SK-N-SH (cell line): ENCODE results near the gene RNF150. TPM values are rescaled to one million over a fixed set of nuclear protein-coding genes. Genes with fewer than 3 reads are reported as not detected.
A peak's percentile ranks its signal among the peaks of the same experiment; 100 is the strongest.

Experiments
- CTCF ChIA-PET: fragments of 300-600, 350-600 bp; formaldehyde crosslinking; extraction: SDS; loops from one replicate; lab custom pipeline; 2021; lab: Yijun Ruan, JAX
- POLR2A ChIA-PET: fragments of 350-600 bp; sonication (Branson Sonifier 250); formaldehyde crosslinking; extraction: SDS; loops from one replicate; lab custom pipeline; 2020; ENCODE audit warnings: antibody characterized with exemption, inconsistent platforms; lab: Yijun Ruan, JAX
- DNase-seq: peaks from one replicate; pipeline ENCODE4 v3.0.0; 2012
- H2AFZ ChIP-seq: fragments of 200-600 bp; sonication (generic); 2 replicates; pipeline ENCODE4 v1.8.1; 2016; ENCODE audit warnings: antibody characterized with exemption, mild to moderate bottlenecking, low read depth
- H3F3A ChIP-seq: fragments of 200-600 bp; sonication (generic); replicated peaks from 2 replicates; pipeline ENCODE3; 2016; ENCODE audit warnings: antibody characterized with exemption, mild to moderate bottlenecking; ENCODE audit not compliant: insufficient read depth
- H3K27ac ChIP-seq, 2 experiments: fragments of 200-500 bp in 1 of 2; fragments of 200-600 bp in 1 of 2; sonication (Bioruptor generic) in 1 of 2; sonication (generic), shearing (Covaris generic) in 1 of 2; 2 replicates each; pipeline versions ENCODE4 v1.5.1 to v1.6.1; 2014 to 2016; ENCODE audit warnings: low read depth in 2 of 2, inconsistent platforms in 1 of 2, low read length in 1 of 2, mild to moderate bottlenecking in 1 of 2, mixed read lengths in 1 of 2
- H3K27me3 ChIP-seq: fragments of 200-600 bp; sonication (generic), shearing (Covaris generic); 2 replicates; pipeline ENCODE4 v1.6.1; 2016; ENCODE audit warnings: mixed run types; ENCODE audit not compliant: insufficient read depth
- H3K36me3 ChIP-seq, 2 experiments: fragments of 200-500 bp in 1 of 2; fragments of 200-600 bp in 1 of 2; sonication (Bioruptor generic) in 1 of 2; sonication (generic) in 1 of 2; replicated peaks in 1 of 2; 2 replicates each; pipeline versions ENCODE3 to v1.5.1; 2014 to 2016; ENCODE audit warnings: low read length in 1 of 2, mild to moderate bottlenecking in 1 of 2; ENCODE audit not compliant: insufficient read depth in 2 of 2, control insufficient read depth in 1 of 2
- H3K4me1 ChIP-seq, 2 experiments: fragments of 200-500 bp in 1 of 2; fragments of 200-600 bp in 1 of 2; sonication (Bioruptor generic) in 1 of 2; sonication (generic), shearing (Covaris generic) in 1 of 2; 2 replicates each; pipeline versions ENCODE4 v1.5.1 to v1.6.1; 2014 to 2016; ENCODE audit warnings: low read depth in 1 of 2, low read length in 1 of 2, mixed run types in 1 of 2; ENCODE audit not compliant: insufficient read depth in 2 of 2, control insufficient read depth in 1 of 2
- H3K4me2 ChIP-seq: fragments of 200-600 bp; sonication (generic), shearing (Covaris generic); 2 replicates; pipeline ENCODE4 v1.6.1; 2017; ENCODE audit warnings: mixed run types
- H3K4me3 ChIP-seq, 2 experiments: fragments of 200-500 bp in 1 of 2; fragments of 200-600 bp in 1 of 2; sonication (Bioruptor generic) in 1 of 2; sonication (generic), shearing (Covaris generic) in 1 of 2; 2 replicates each; pipeline versions ENCODE4 v1.5.1 to v1.8.1; 2014 to 2016; ENCODE audit warnings: low read depth in 2 of 2, inconsistent platforms in 1 of 2, low read length in 1 of 2, mild to moderate bottlenecking in 1 of 2, mixed read lengths in 1 of 2, moderate library complexity in 1 of 2
- H3K79me2 ChIP-seq: fragments of 200-600 bp; sonication (generic); 2 replicates; pipeline ENCODE4 v1.8.1; 2017; ENCODE audit warnings: mild to moderate bottlenecking; ENCODE audit not compliant: insufficient read depth
- H3K9ac ChIP-seq: fragments of 200-600 bp; sonication (generic); 2 replicates; pipeline ENCODE4 v1.6.1; 2017; ENCODE audit warnings: mixed run types
- H3K9me2 ChIP-seq: fragments of 200-600 bp; sonication (generic); 2 replicates; pipeline ENCODE4 v1.6.1; 2017; ENCODE audit warnings: mixed run types
- H3K9me3 ChIP-seq: fragments of 200-600 bp; sonication (generic); 2 replicates; pipeline ENCODE4 v1.6.1; 2017; ENCODE audit warnings: mixed run types, mild to moderate bottlenecking, moderate library complexity
- H4K20me1 ChIP-seq: fragments of 200-600 bp; sonication (generic); 2 replicates; pipeline ENCODE4 v1.6.1; 2017; ENCODE audit warnings: mild to moderate bottlenecking, mixed run types; ENCODE audit not compliant: insufficient read depth
- CHD2 ChIP-seq: fragments of 150-350 bp; IDR thresholded peaks from 2 replicates; pipeline ENCODE4 v1.6.1; 2018; ENCODE audit warnings: low read length; ENCODE audit not compliant: partially characterized antibody
- CTCF ChIP-seq: fragments of 200-600 bp; sonication (generic); IDR thresholded peaks from 2 replicates; pipeline ENCODE4 v1.6.1; 2017; ENCODE audit warnings: antibody characterized with exemption, mild to moderate bottlenecking, moderate library complexity
- EZH2phosphoT487 ChIP-seq: fragments of 200-600 bp; sonication (generic); IDR thresholded peaks from 2 replicates; pipeline ENCODE4 v1.6.1; 2017; ENCODE audit warnings: low read depth, mixed run types, mild to moderate bottlenecking, antibody characterized with exemption, moderate library complexity, borderline replicate concordance
- FOSL2 ChIP-seq: IDR thresholded peaks from 2 replicates; pipeline ENCODE4 v1.4.0; 2012; ENCODE audit warnings: low read depth, mild to moderate bottlenecking, moderate library complexity, borderline replicate concordance
- FOXJ3 ChIP-seq: sonication (generic); formaldehyde crosslinking; IDR thresholded peaks from 2 replicates; pipeline ENCODE4 v1.5.1; 2020; ENCODE audit warnings: mild to moderate bottlenecking, missing genetic modification reagents
- GATA2 ChIP-seq: sonication (generic); formaldehyde crosslinking; IDR thresholded peaks from 2 replicates; pipeline ENCODE4 v1.5.0; 2020; ENCODE audit warnings: mild to moderate bottlenecking, missing genetic modification reagents
- IRF3 ChIP-seq: fragments of 150-350 bp; IDR thresholded peaks from 2 replicates; pipeline ENCODE4 v1.6.1; 2016; ENCODE audit warnings: mild to moderate bottlenecking, low read depth, low read length
- JUND ChIP-seq: IDR thresholded peaks from 2 replicates; pipeline ENCODE4 v1.4.0; 2012
- MAX ChIP-seq: IDR thresholded peaks from 2 replicates; pipeline ENCODE4 v1.4.0; 2012; ENCODE audit warnings: low read depth
- MEF2A ChIP-seq: IDR thresholded peaks from 2 replicates; pipeline ENCODE4 v1.4.0; 2012; ENCODE audit warnings: low read depth, borderline replicate concordance
- NFIC ChIP-seq: IDR thresholded peaks from 2 replicates; pipeline ENCODE4 v1.4.0; 2012; ENCODE audit warnings: borderline replicate concordance
- PBX3 ChIP-seq: IDR thresholded peaks from 2 replicates; pipeline ENCODE4; 2012
- POLR2AphosphoS5 ChIP-seq: IDR thresholded peaks from 2 replicates; pipeline ENCODE4 v1.6.1; 2012; ENCODE audit warnings: low read depth, low read length
- RAD21 ChIP-seq: IDR thresholded peaks from 2 replicates; pipeline ENCODE4 v1.6.1; 2012; ENCODE audit warnings: mild to moderate bottlenecking, low read length
- RCOR1 ChIP-seq: fragments of 150-350 bp; IDR thresholded peaks from 2 replicates; pipeline ENCODE4 v1.6.1; 2017; ENCODE audit warnings: antibody characterized with exemption, low read length
- RXRA ChIP-seq: IDR thresholded peaks from 2 replicates; pipeline ENCODE4 v1.4.0; 2012; ENCODE audit warnings: low read depth, mild to moderate bottlenecking, borderline replicate concordance
- TAF1 ChIP-seq: IDR thresholded peaks from 2 replicates; pipeline ENCODE4 v1.6.1; 2012; ENCODE audit warnings: low read depth, mild to moderate bottlenecking, low read length, moderate library complexity, borderline replicate concordance
- USF2 ChIP-seq: fragments of 150-350 bp; IDR thresholded peaks from 2 replicates; pipeline ENCODE4 v1.6.1; 2017; ENCODE audit warnings: antibody characterized with exemption, low read length, low read depth, borderline replicate concordance
- ZBTB33 ChIP-seq: IDR thresholded peaks from 2 replicates; pipeline ENCODE4 v1.4.0; 2012; ENCODE audit warnings: low read depth, borderline replicate concordance
- WGBS: methylation state at CpG from one replicate; pipeline ENCODE4 v1.1.6; 2017; ENCODE audit warnings: low lambda C conversion rate; 5-methylcytosine and 5-hydroxymethylcytosine counted together
- polyA plus RNA-seq, 3 experiments: library from polyadenylated mRNA; depleted of rRNA; stranded (reverse); fragments of >200 nt; gene quantifications; 2 replicates each; pipeline ENCODE4 v1.2.3, GENCODE V29; 2012

Gene RNF150
- polyA plus RNA-seq, 1 of the 3 experiments (the other 2 are of a cell fraction), result 5.8 TPM

GRCh38 chr4:141066690-141067089 is 66.6 kb downstream of the RNF150 start (continued):
- no peak for TF ChIP-seq TAF1
- no peak for TF ChIP-seq CHD2
- TF ChIP-seq, all 33 proteins: peak for 0

- Histone ChIP-seq H3F3A (peaks cover 14% of the 10 kb centered on the region), H2AFZ (no peak overlapping the region), H3K27ac (peak overlapping the region in 1 of 2 experiments; percentile 22; a peak in 1 of 4 replicates), H3K4me3 (no peak overlapping the region), H3K9ac (no peak overlapping the region), H4K20me1 (no peaks in the 10 kb centered on the region), H3K9me3 (no peaks in the 10 kb centered on the region), H3K27me3 (no peaks in the 10 kb centered on the region), H3K4me1 (peaks cover 0 to 2% of the 10 kb centered on the region in 2 experiments; a peak in 2 of 4 replicates), H3K9me2 (no peaks in the 10 kb centered on the region), H3K36me3 (no peaks in the 10 kb centered on the region), H3K4me2 (no peak overlapping the region), H3K79me2 (peaks cover 55% of the 10 kb centered on the region)
- ChIA-PET POLR2A (no interaction called here), CTCF (interaction anchor here (0.8 to 1.8 kb wide), 2 partner anchors 37 to 205 kb away, joined by 3 to 5 read pairs; no protein-coding TSS in a partner anchor)
- DNase-seq, result no peak
- 90% methylated on average over 3 of the region's 3 CpGs for WGBS
- TF ChIP-seq RAD21, result no peak
- TF ChIP-seq CTCF, result no peak
- no peak for TF ChIP-seq FOSL2
- TF ChIP-seq IRF3, result no peak
- no peak for TF ChIP-seq NFIC
- no peak for TF ChIP-seq RXRA
- TF ChIP-seq POLR2AphosphoS5, result no peak
Observed at GRCh38 chr4:141065872-141066271, 67.4 kb downstream of the RNF150 start.

GRCh38 chr4:141062651-141063050 is 70.6 kb downstream of the RNF150 start:
- no peaks in the 10 kb centered on the region for H3K27me3 ChIP-seq
- H3F3A ChIP-seq, result peaks cover 21% of the 10 kb centered on the region
- no peaks in the 10 kb centered on the region for H3K9me3 ChIP-seq
- H3K9ac ChIP-seq, result no peak overlapping the region
- H3K4me2 ChIP-seq, result no peak overlapping the region
- DNase-seq, result no peak
- no peaks in the 10 kb centered on the region for H3K36me3 ChIP-seq
- ChIA-PET CTCF (no interaction called here), POLR2A (no interaction called here)
- no peaks in the 10 kb centered on the region for H4K20me1 ChIP-seq
- WGBS, result 76% methylated on average over 4 of the region's 4 CpGs
- H3K4me3 ChIP-seq, result no peak overlapping the region
- no peak overlapping the region for H2AFZ ChIP-seq
- no peaks in the 10 kb centered on the region for H3K9me2 ChIP-seq
- H3K27ac ChIP-seq, result no peak overlapping the region
- peaks cover 0 to 2% of the 10 kb centered on the region in 2 experiments; a peak in 3 of 4 replicates for H3K4me1 ChIP-seq
- H3K79me2 ChIP-seq, result peaks cover 82% of the 10 kb centered on the region
- TF ChIP-seq RCOR1 (no peak), FOXJ3 (CRISPR knock-in tag) (no peak), PBX3 (no peak), POLR2AphosphoS5 (no peak), RAD21 (no peak), EZH2phosphoT487 (no peak), MAX (no peak), TAF1 (no peak), USF2 (no peak), MEF2A (no peak), GATA2 (no peak), FOSL2 (no peak), RXRA (no peak), JUND (no peak), ZBTB33 (no peak)
